K562 (cell line): Measurements from ENCODE around the gene OTOP3. TPM values are rescaled to one million over a fixed set of nuclear protein-coding genes. Genes with fewer than 3 reads are reported as not detected.

ENCODE experiments used
- CHD2 ChIP-seq: IDR thresholded peaks from 2 replicates; pipeline ENCODE4 v1.6.1; 2011; ENCODE audit warnings: low read depth, low read length
- CREB1 ChIP-seq, 2 experiments: sonication (generic) in 1 of 2; formaldehyde crosslinking in 1 of 2; IDR thresholded peaks; 2 replicates each; pipeline versions ENCODE4 v1.6.1 to v1.8.0; 2012 to 2022; ENCODE audit warnings: inconsistent platforms in 1 of 2, mild to moderate bottlenecking in 1 of 2, missing genetic modification reagents in 1 of 2, moderate library complexity in 1 of 2
- ELF2 ChIP-seq: fragments of 250-450 bp; sonication (Bioruptor Pico); IDR thresholded peaks from 2 replicates; pipeline ENCODE4 v1.5.0; 2021; ENCODE audit warnings: mild to moderate bottlenecking
- FOXM1 ChIP-seq, 2 experiments: fragments of 450-650 bp in 1 of 2; sonication (generic) in 1 of 2; formaldehyde crosslinking in 1 of 2; IDR thresholded peaks; 2 replicates each; pipeline versions ENCODE4 v1.6.1 to v1.9.0; 2017 to 2022; ENCODE audit warnings: low read depth in 2 of 2, mild to moderate bottlenecking in 2 of 2, missing genetic modification reagents in 1 of 2, moderate library complexity in 1 of 2
- HDAC1 ChIP-seq, 2 experiments: fragments of 450-650 bp; IDR thresholded peaks; 2 replicates each; pipeline ENCODE4 v1.6.1; 2016 to 2017; ENCODE audit warnings: inconsistent platforms in 1 of 2, mild to moderate bottlenecking in 1 of 2, moderate library complexity in 1 of 2
- HMGXB4 ChIP-seq: sonication (generic); formaldehyde crosslinking; IDR thresholded peaks from 2 replicates; pipeline ENCODE4 v1.8.1; 2023; ENCODE audit warnings: mild to moderate bottlenecking, missing genetic modification reagents
- SMAD1 ChIP-seq: fragments of 150-350 bp; IDR thresholded peaks from 2 replicates; pipeline ENCODE4 v1.6.1; 2014; ENCODE audit warnings: low read length, low read depth; ENCODE audit not compliant: partially characterized antibody
- TCF7L2 ChIP-seq: fragments of 150-350 bp; IDR thresholded peaks from 2 replicates; pipeline ENCODE4 v1.6.1; 2016; ENCODE audit warnings: low read depth, mild to moderate bottlenecking, low read length, moderate library complexity
- TRIM25 ChIP-seq: fragments of 450-650 bp; IDR thresholded peaks from 2 replicates; pipeline ENCODE4 v1.7.0; 2016; ENCODE audit warnings: borderline replicate concordance
- VEZF1 ChIP-seq: fragments of 200-800 bp; sonication (Bioruptor generic); IDR thresholded peaks from 2 replicates; pipeline ENCODE4 v1.6.1; 2017; ENCODE audit warnings: missing genetic modification characterization, missing compliant biosample characterization
- ZBTB17 ChIP-seq: fragments of 450-650 bp; formaldehyde crosslinking; IDR thresholded peaks from 2 replicates; pipeline ENCODE4 v1.4.0; 2020; ENCODE audit warnings: mild to moderate bottlenecking
- ZNF224 ChIP-seq: sonication (generic); formaldehyde crosslinking; IDR thresholded peaks from 2 replicates; pipeline ENCODE4 v1.8.0; 2022; ENCODE audit warnings: mild to moderate bottlenecking, missing genetic modification reagents
- ZNF354B ChIP-seq: fragments of 250-450 bp; sonication (Bioruptor Pico); IDR thresholded peaks from 2 replicates; pipeline ENCODE4 v1.4.0; 2020
- ZNF407 ChIP-seq: fragments of 450-650 bp; IDR thresholded peaks from 2 replicates; pipeline ENCODE4 v1.6.1; 2016; ENCODE audit warnings: low read depth
- ZNF644 ChIP-seq: fragments of 200-800 bp; sonication (Bioruptor generic); IDR thresholded peaks from 2 replicates; pipeline ENCODE4 v1.6.1; 2016; ENCODE audit warnings: low read depth, missing genetic modification characterization, missing compliant biosample characterization
- ZNF717 ChIP-seq: fragments of 250-450 bp; sonication (Bioruptor Pico); IDR thresholded peaks from 2 replicates; pipeline ENCODE4 v1.5.0; 2021
- polyA plus RNA-seq, 8 experiments: library from polyadenylated mRNA; depleted of rRNA in 4 of 8; stranded (reverse) in 5 of 8; unstranded in 3 of 8; fragments of >200 nt; fragmentation: Nextera tagmentation in 2 of 8; fragmentation: Illumina TruSeq in 1 of 8; extraction: Ambion mirVana in 2 of 8; extraction: Trizol in 1 of 8; gene quantifications; 2 replicates each; pipeline versions ENCODE4 v1.2.1 to v1.2.3, GENCODE V29; 2011 to 2014; ENCODE audit warnings: inconsistent platforms in 1 of 8, missing spikeins in 1 of 8
- total RNA-seq, 7 experiments: library from RNA; depleted of rRNA in 6 of 7; stranded (reverse); fragments of >200 nt in 6 of 7; fragmentation: Illumina TruSeq in 2 of 7; extraction: Trizol in 2 of 7; gene quantifications; 2 replicates each; pipeline versions ENCODE4 v1.2.1 to v1.2.3, GENCODE V29; 2011 to 2021; ENCODE audit warnings: low replicate concordance in 1 of 7

The OTOP3 gene
- total and polyA plus RNA-seq, 9 of the 15 experiments (the other 6 are each of a cell fraction or from before 2014, with no cell fraction given) = not detected

GRCh38 chr17:74972973-74973328, 37.3 kb downstream of the OTOP3 start (continued):
- TF ChIP-seq SMAD1 (no peak), ZNF354B (CRISPR knock-in tag) (no peak), ZNF717 (CRISPR knock-in tag) (no peak), TRIM25 (no peak), HMGXB4 (CRISPR knock-in tag) (no peak), ZNF644 (tag) (no peak), HDAC1 (IDR thresholded peaks at IDR 0.05) (peak in 1 of 2 experiments; percentile 63; a peak in 2 of 4 replicates), CREB1 (IDR thresholded peaks at IDR 0.05) (no peak), CREB1 (CRISPR knock-in tag; IDR thresholded peaks at IDR 0.05) (no peak), ELF2 (CRISPR knock-in tag) (no peak), ZBTB17 (CRISPR knock-in tag) (no peak), FOXM1 (IDR thresholded peaks at IDR 0.05; ENCODE audit: low read depth) (no peak), FOXM1 (CRISPR knock-in tag; IDR thresholded peaks at IDR 0.05; ENCODE audit: low read depth) (no peak), TCF7L2 (no peak), VEZF1 (0 out of 2 replicates have a peak, but pooled peaks have one; percentile 3), ZNF407 (no peak), ZNF224 (CRISPR knock-in tag) (0 out of 2 replicates have a peak, but pooled peaks have one; percentile 28), CHD2 (no peak)
